WTC11 (cell line): ENCODE results near the gene HEATR5A. TPM values are rescaled to one million over a fixed set of nuclear protein-coding genes. Genes with fewer than 3 reads are reported as not detected.

ENCODE experiments used
- ATAC-seq: fragments of 200-7000 bp; cut with Tn5 transposase; 2 replicates; pipeline ENCODE4 v1.10.0; 2021; ENCODE audit warnings: mild to moderate bottlenecking, moderate library complexity
- CTCF ChIA-PET: fragments of 300-600 bp; sonication (Branson Sonifier 250); formaldehyde crosslinking; loops from one replicate; lab custom pipeline; 2021; ENCODE audit warnings: antibody characterized with exemption; lab: Charles Lee
- POLR2A ChIA-PET: fragments of 350-600 bp; sonication (Branson Sonifier 250); formaldehyde crosslinking; loops from one replicate; lab custom pipeline; 2021; ENCODE audit warnings: antibody characterized with exemption; lab: Charles Lee
- DNase-seq: peaks from one replicate; pipeline ENCODE4 v3.0.0; 2021; ENCODE audit warnings: low spot score
- H3K27ac Mint-ChIP-seq: 2 replicates; pipeline ENCODE4 v1.8.0; 2021; ENCODE audit warnings: mixed read lengths
- H3K27me3 Mint-ChIP-seq: 2 replicates; pipeline ENCODE4 v1.8.0; 2021; ENCODE audit warnings: low read depth, mild to moderate bottlenecking, moderate library complexity, mixed read lengths
- H3K36me3 Mint-ChIP-seq: 2 replicates; pipeline ENCODE4 v1.8.0; 2021; ENCODE audit warnings: mixed read lengths
- H3K4me1 Mint-ChIP-seq: 2 replicates; pipeline ENCODE4 v1.8.0; 2022; ENCODE audit warnings: mixed read lengths
- H3K4me3 Mint-ChIP-seq: 2 replicates; pipeline ENCODE4 v1.8.0; 2021; ENCODE audit warnings: mild to moderate bottlenecking, moderate library complexity, mixed read lengths
- H3K9me3 Mint-ChIP-seq: 2 replicates; pipeline ENCODE4 v1.8.0; 2021; ENCODE audit warnings: mixed read lengths
- AFF4 ChIP-seq: sonication (generic); formaldehyde crosslinking; IDR thresholded peaks from 2 replicates; pipeline ENCODE4 v1.8.1; 2023; ENCODE audit warnings: mild to moderate bottlenecking, missing genetic modification reagents, borderline replicate concordance
- ATF1 ChIP-seq: sonication (generic); formaldehyde crosslinking; IDR thresholded peaks from 2 replicates; pipeline ENCODE4 v1.8.1; 2023; ENCODE audit warnings: mild to moderate bottlenecking, moderate library complexity, missing genetic modification reagents
- CBFB ChIP-seq: sonication (generic); formaldehyde crosslinking; IDR thresholded peaks from 2 replicates; pipeline ENCODE4 v1.8.1; 2022; ENCODE audit warnings: mild to moderate bottlenecking, low read depth, missing genetic modification reagents
- EMX1 ChIP-seq: fragments of 250-450 bp; sonication (Bioruptor Pico); IDR thresholded peaks from 2 replicates; pipeline ENCODE4 v1.8.0; 2021; ENCODE audit warnings: mild to moderate bottlenecking
- ESRRA ChIP-seq: sonication (generic); formaldehyde crosslinking; IDR thresholded peaks from 2 replicates; pipeline ENCODE4 v1.8.1; 2022; ENCODE audit warnings: mild to moderate bottlenecking, missing genetic modification reagents, borderline replicate concordance
- ETV6 ChIP-seq: sonication (generic); formaldehyde crosslinking; IDR thresholded peaks from 2 replicates; pipeline ENCODE4 v1.8.1; 2022; ENCODE audit warnings: mild to moderate bottlenecking, missing genetic modification reagents
- FOXP1 ChIP-seq: sonication (generic); formaldehyde crosslinking; IDR thresholded peaks from 2 replicates; pipeline ENCODE4 v1.8.0; 2022; ENCODE audit warnings: missing genetic modification reagents, mild to moderate bottlenecking, moderate library complexity, borderline replicate concordance
- IRF2 ChIP-seq: sonication (generic); formaldehyde crosslinking; IDR thresholded peaks from 2 replicates; pipeline ENCODE4 v1.8.0; 2022; ENCODE audit warnings: low read depth, missing genetic modification reagents, borderline replicate concordance
- MAX ChIP-seq: sonication (generic); formaldehyde crosslinking; IDR thresholded peaks from 2 replicates; pipeline ENCODE4 v1.8.0; 2022; ENCODE audit warnings: mild to moderate bottlenecking, missing genetic modification reagents
- MXD4 ChIP-seq: fragments of 250-450 bp; sonication (Bioruptor Pico); IDR thresholded peaks from 2 replicates; pipeline ENCODE4 v1.8.0; 2021; ENCODE audit warnings: mild to moderate bottlenecking, moderate library complexity, borderline replicate concordance
- MYBL2 ChIP-seq: sonication (generic); formaldehyde crosslinking; IDR thresholded peaks from 2 replicates; pipeline ENCODE4 v1.8.1; 2023; ENCODE audit warnings: mild to moderate bottlenecking, moderate library complexity, missing genetic modification reagents
- NFYB ChIP-seq: sonication (generic); formaldehyde crosslinking; conservative IDR thresholded peaks from 2 replicates; pipeline ENCODE4 v1.8.0; 2022; ENCODE audit warnings: low read depth, missing genetic modification reagents
- RELA ChIP-seq: sonication (generic); formaldehyde crosslinking; IDR thresholded peaks from 2 replicates; pipeline ENCODE4 v1.8.1; 2022; ENCODE audit warnings: missing genetic modification reagents, mild to moderate bottlenecking, borderline replicate concordance
- SMAD4 ChIP-seq: sonication (generic); formaldehyde crosslinking; IDR thresholded peaks from 2 replicates; pipeline ENCODE4 v1.8.0; 2022; ENCODE audit warnings: mild to moderate bottlenecking, missing genetic modification reagents
- TCF7 ChIP-seq: sonication (generic); formaldehyde crosslinking; IDR thresholded peaks from 2 replicates; pipeline ENCODE4 v1.8.0; 2022; ENCODE audit warnings: mild to moderate bottlenecking, low read depth, missing genetic modification reagents, moderate library complexity
- USF2 ChIP-seq: sonication (generic); formaldehyde crosslinking; IDR thresholded peaks from 2 replicates; pipeline ENCODE4 v1.8.1; 2023; ENCODE audit warnings: mild to moderate bottlenecking, missing genetic modification reagents, moderate library complexity
- ZBTB21 ChIP-seq: sonication (generic); formaldehyde crosslinking; IDR thresholded peaks from 2 replicates; pipeline ENCODE4 v1.8.1; 2023; ENCODE audit warnings: mild to moderate bottlenecking, missing genetic modification reagents, borderline replicate concordance
- ZNF219 ChIP-seq: sonication (generic); formaldehyde crosslinking; IDR thresholded peaks from 2 replicates; pipeline ENCODE4 v1.8.0; 2023; ENCODE audit warnings: missing genetic modification reagents, mild to moderate bottlenecking, borderline replicate concordance
- ZNF263 ChIP-seq: sonication (generic); formaldehyde crosslinking; IDR thresholded peaks from 2 replicates; pipeline ENCODE4 v1.8.1; 2022; ENCODE audit warnings: low read depth, mild to moderate bottlenecking, moderate library complexity, missing genetic modification reagents
- ZNF396 ChIP-seq: fragments of 250-450 bp; sonication (Bioruptor Pico); IDR thresholded peaks from 2 replicates; pipeline ENCODE4 v1.8.0; 2021; ENCODE audit warnings: mild to moderate bottlenecking, moderate library complexity, borderline replicate concordance
- ZNF512 ChIP-seq: sonication (generic); formaldehyde crosslinking; IDR thresholded peaks from 2 replicates; pipeline ENCODE4 v1.8.1; 2022; ENCODE audit warnings: missing genetic modification reagents, borderline replicate concordance
- ZNF532 ChIP-seq: fragments of 250-450 bp; sonication (Bioruptor Pico); IDR thresholded peaks from 2 replicates; pipeline ENCODE4 v1.9.0; 2021; ENCODE audit warnings: mild to moderate bottlenecking, borderline replicate concordance
- ZNF671 ChIP-seq: fragments of 250-450 bp; sonication (Bioruptor Pico); IDR thresholded peaks from 2 replicates; pipeline ENCODE4 v1.8.0; 2021; ENCODE audit warnings: mild to moderate bottlenecking
- total RNA-seq: library from RNA; stranded (reverse); gene quantifications from 3 replicates; pipeline ENCODE4 v1.2.3, GENCODE V29; 2021

The HEATR5A gene
- total RNA-seq, 1 experiment from 2014 or later, result 36.2 TPM

- TF ChIP-seq NFYB (CRISPR knock-in tag), result no peak
- no peak for TF ChIP-seq EMX1 (CRISPR knock-in tag)
- TF ChIP-seq CBFB (CRISPR knock-in tag), result no peak
- no peak for TF ChIP-seq ESRRA (CRISPR knock-in tag)
- no peak for TF ChIP-seq ZNF263 (CRISPR knock-in tag)
- TF ChIP-seq TCF7 (CRISPR knock-in tag), result no peak
- no peak for TF ChIP-seq ETV6 (CRISPR knock-in tag)
- no peak for TF ChIP-seq USF2
These were observed 1.9 kb downstream of the HEATR5A start (continued) for GRCh38 chr14:31418440-31418839.

- TF ChIP-seq ZNF532 (CRISPR knock-in tag) (no peak), ZNF512 (CRISPR knock-in tag) (no peak), FOXP1 (CRISPR knock-in tag) (no peak), ZNF396 (CRISPR knock-in tag) (no peak), IRF2 (CRISPR knock-in tag) (no peak), ZBTB21 (CRISPR knock-in tag) (no peak), ZNF671 (no peak), AFF4 (no peak), SMAD4 (CRISPR knock-in tag) (no peak), MXD4 (CRISPR knock-in tag) (no peak), ZNF219 (no peak), MAX (CRISPR knock-in tag) (no peak), TCF7 (CRISPR knock-in tag) (no peak), ESRRA (CRISPR knock-in tag) (no peak), RELA (no peak), MYBL2 (CRISPR knock-in tag) (no peak), ATF1 (CRISPR knock-in tag) (no peak)
- Mint-ChIP-seq H3K4me3 (no peak overlapping the region), H3K36me3 (no peaks in the 10 kb centered on the region), H3K4me1 (peaks cover 20% of the 10 kb centered on the region), H3K9me3 (no peaks in the 10 kb centered on the region), H3K27ac (no peak overlapping the region), H3K27me3 (no peaks in the 10 kb centered on the region)
- no peak for ATAC-seq
- DNase-seq, result no peak
- POLR2A ChIA-PET, result no interaction called here
- CTCF ChIA-PET, result interaction anchor here (0.9 kb wide), 1 partner anchor 36 kb away, joined by 4 read pairs; no protein-coding TSS in a partner anchor
These were observed 6.0 kb downstream of the HEATR5A start for GRCh38 chr14:31414190-31414833.
